CD4-positive, alpha-beta T cell treated with Interleukin-4 for 4 hours (primary cell): ENCODE data around the gene TRIO.
"Not testable (repeated sequence)": the region's sequence is repeated elsewhere in the genome, so short reads cannot be mapped to it uniquely, and the experiment has no call there.

Experiments
- DNase-seq: peaks from one replicate; pipeline ENCODE4 v3.0.0-alpha.2; 2020

TRIO gene

DNA sequence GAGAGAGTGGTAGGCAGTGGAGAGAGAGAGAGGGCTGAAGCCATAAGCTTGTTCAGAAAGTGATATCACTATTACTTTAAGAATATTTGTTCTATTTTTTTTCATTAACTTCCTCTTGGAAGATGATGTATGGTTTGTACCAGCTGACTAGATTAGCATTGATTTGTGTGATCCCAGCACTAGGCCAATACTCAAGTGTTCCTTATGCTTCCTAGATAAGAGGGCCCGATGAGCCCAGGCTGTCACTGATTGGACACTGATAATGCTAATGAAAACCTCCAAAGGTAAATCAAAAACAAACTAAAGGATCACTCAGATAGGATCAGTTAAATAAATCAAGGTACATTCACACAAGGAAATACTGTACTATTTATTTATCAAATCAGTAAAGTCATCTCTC is 385.8 kb downstream of the TRIO start:
- DNase-seq = no peak

DNA sequence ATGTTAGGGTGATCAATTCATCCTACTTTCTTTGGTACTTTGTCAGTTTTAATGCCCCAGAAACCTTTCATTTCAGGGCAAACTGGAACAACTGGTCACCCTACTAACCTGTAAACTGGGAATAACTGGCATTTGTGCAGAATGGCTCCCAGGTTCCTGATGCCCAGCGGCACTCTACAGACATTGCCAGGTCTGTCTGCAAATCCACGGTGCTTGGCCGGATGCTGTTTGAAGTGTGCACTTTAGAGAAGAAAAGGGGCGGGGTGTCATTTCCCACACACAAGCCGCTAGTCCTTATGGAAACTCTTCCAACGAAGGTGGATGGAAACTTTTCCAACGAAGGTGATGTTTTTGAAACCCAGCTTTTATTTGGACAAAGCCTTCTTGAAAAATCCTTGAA is 388.5 kb downstream of the TRIO start:
- DNase-seq = no peak

DNA sequence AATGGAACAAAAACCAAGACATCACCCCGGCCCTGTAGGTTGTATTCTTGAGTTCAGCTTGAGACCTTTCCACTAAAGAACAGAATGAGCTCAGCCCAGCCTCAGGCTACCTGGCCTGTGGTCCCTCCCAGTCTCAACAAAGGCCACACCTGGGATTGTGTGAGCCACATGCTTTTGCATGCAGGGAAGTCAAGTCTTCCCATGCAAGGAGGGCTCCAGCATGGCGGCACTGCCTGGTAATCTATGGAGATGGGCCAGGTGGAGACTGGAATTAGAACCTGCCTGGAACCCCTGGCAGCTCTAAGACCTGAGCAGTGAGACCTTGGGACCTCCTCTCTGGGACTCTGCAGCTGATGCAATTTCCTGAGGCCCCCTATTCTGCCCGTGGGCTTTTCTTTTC is 389.0 kb downstream of the TRIO start:
- no peak for DNase-seq

DNA sequence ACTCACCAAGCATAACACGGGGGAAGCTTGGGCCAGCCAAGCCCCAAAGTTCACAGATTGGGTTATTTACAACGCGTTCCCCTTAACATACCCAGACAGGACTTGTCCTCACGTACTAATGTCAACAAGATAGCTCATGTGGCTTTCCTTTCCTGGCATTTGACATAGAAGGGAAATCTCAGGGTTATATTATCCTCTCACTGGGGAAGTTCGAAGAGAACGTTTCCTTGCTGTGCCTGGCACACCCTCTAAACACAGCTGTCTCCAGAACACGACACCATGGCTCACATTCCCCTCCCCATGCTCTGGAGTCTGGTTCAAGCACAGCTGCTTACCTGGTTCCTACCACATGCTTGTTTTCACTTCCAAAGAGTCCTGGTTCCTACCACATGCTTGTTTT is 391.6 kb downstream of the TRIO start:
- DNase-seq = no peak

DNA sequence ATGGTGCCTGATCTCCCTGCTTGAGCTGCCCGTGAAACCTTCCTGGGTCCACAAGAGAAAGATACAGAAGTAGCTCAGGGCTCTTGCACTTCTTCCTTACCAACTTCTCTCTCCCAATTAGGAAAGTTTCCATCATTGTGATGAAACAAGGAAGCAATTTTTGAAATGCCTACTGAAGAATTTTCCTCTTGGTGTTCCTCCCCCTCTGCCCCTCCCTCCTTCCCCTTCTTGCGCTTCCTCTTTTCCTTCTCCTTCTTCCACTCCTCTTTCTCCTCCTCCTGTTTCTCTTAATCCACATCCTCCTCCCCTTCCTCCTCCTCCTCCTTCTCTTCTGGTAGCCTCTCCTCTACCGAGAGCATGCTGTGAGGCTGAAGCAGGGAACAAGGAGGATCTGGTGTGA is 402.2 kb downstream of the TRIO start:
- DNase-seq = no peak

DNA sequence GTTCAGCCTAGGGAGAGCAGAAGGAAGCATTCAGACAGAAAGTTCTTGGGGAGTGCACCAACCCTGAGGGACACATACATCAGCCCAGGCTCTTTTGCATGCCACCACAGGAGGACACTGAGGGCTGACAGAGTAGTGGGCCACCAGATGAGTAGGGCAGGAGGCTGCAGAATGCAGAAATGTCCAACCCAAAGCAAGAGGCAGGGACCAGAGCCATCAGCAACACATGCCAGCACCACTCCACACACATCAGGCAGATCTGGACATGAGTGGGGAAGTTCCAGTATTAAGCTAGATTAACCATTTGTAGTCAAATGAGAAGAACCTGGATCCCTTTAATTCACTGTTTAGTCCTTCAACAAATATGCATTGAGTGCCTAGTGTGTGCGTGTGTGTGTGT is 402.7 kb downstream of the TRIO start:
- DNase-seq = no peak

DNA sequence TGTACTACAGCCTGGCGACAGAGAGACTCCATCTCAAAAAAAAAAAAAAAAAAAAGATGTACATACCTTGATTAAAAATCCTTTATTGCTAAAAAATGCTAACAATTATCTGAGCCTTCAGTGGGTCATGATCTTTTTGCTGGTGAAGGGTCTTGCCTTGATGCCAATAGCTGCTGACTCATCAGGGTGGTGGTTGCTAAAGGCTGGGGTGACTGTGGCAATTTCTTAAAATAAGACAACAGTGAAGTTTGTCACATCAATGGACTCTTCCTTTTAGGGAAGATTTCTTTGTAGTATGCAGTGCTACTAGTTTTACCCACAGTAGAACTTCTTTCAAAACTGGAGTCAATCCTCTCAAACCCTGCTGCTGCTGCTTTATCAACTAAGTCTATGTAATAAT is 404.5 kb downstream of the TRIO start:
- DNase-seq = no peak

DNA sequence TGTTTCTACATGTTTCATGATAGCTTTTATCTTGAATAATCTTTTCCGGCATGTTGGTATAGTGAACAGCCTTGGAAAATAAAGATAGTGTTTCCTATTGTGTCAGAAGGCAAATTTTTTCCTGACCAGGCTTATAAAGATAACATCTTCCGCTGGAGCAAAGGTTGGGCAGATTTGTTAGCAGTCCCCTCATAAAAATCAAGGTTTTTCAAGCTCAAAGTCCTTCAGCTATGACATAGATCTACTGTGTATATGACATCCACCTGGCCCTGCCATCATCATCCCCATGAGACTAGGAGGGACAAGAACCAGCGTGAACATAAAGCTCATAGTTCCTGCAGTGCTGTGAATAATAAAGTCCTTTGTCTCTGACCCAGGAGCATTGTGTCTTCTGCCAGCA is 408.1 kb downstream of the TRIO start:
- no peak for DNase-seq

DNA sequence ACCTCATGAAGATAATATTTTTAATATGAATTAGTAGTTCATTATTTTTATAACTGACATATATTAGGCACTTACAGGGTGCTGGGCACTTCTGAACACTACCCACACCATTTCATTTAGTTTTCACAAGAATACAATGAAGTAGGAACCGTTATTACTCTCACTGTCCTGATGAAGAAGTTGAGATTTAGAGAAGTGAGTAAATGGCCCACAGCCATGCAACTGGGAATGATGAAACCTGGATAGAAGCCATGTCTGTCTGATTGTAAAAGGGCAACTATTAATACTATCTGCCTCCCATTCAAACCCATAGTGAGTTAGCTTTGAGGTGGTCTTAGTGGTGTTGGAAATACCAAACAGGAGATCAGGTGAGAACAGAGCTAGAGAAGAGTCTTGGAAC is 408.9 kb downstream of the TRIO start:
- DNase-seq = no peak

DNA sequence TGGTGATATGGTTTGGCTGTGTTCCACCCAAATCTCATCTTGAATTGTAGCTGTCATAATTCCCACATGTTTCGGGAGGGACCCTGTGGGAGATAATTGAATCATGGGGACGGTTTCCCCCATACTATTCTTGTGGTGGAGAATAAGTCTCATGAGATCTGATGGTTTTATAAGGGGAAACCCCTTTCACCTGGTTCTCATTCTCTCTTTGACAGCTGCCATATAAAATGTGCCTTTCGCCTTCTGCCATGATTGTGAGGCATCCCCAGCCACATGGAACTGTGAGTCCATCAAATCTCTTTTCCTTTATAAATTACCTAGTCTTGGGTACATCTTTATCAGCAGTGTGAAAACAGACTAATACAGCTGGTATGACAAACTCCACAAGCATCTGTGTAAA is 411.1 kb downstream of the TRIO start:
- not testable (repeated sequence) for DNase-seq

DNA sequence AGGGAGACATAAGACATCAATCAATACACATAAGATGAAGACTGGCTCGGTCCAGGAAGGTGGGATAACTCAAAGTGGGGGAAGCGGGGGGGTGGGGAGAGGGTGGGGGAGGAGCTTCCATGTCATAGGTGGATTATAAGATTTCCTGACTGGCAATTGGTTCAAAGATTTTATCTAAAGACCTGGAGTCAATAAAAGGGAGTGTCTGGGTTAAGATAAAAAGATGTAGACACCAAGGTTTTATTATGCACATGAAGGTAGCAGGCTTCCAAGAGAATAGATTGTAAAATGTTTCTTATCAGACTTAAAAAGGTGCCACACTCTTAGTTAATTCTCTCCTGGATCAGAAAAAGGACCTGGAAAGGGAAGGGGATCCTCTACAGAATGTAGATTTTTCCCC is 412.9 kb downstream of the TRIO start:
- no peak for DNase-seq

DNA sequence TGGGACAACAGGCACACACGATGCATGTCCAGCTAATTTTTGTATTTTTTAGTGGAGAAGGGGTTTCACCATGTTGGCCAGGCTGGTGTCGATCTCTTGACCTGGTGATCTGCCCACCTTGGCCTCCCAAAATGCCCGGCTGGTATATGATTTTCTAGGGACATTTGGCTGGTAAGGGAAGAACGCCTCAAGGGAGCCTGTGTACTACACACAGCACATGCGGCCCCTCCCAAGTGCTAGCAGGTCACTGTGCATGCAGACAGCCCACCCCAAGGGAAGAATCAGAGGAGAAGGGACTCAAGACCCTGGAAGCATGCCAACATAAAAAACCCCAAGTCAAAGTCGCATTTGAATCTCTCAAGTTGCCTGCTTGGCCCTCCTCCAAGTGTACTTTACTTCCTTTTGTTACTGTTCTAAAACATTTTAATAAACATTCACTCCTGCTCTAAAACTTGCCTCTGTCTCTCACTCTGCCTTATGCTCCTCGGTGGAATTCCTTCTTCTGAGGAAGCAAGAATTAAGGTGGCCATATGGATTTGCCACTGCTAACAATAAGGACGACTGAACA is 414.1 kb downstream of the TRIO start:
- no peak for DNase-seq

DNA sequence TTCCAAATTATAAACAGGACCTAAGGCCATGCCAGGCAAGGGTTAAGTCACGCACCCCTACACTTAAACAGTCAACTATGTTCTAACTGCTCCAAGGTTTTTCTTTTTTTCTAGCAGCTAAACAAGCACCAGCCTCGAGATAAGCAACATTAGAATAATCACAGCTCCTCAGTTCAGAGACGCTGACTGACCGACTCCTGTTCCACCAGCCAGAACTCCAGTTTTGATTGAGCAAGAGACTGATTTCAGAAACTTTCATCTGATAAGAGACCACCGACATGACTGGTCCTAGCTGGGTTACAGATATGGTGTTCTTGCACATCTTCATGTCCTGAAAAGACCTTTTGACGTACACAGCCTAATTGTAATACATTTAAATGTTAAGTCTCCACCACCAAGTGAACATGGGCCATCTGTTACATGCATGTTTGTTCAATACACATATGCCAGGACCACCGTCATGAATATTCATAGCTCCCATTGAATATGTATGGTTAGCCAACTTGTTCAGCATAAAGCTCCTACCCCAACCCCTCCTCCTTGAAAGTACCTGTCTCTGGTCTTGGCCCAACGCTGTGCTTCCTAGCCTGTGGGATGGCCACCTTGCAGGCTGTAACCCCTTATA is 414.8 kb downstream of the TRIO start:
- DNase-seq = no peak
